ENCODE measurements around the gene PIGK.

- TF ChIP-seq CTCF (IDR thresholded peaks at IDR 0.05 in 8 of 11, conservative IDR thresholded peaks at IDR 0.05 in 3 of 11) (no peak), POLR2A (IDR thresholded peaks at IDR 0.05) (no peak)
Observed at GRCh38 chr1:77227381-77227780, 8.2 kb upstream of the PIGK start.
